ENCODE results near the gene PHF14. TPM values are rescaled to one million over a fixed set of nuclear protein-coding genes. Genes with fewer than 3 reads are reported as not detected.

Gene PHF14
- total RNA-seq, 1 experiment from 2014 or later = 50.8 TPM

GRCh38 chr7:10931161-10931560 is 42.5 kb upstream of the PHF14 start:
- Histone ChIP-seq H3K23me2 (ENCODE audit: insufficient read length, low read depth, low read length, poor library complexity, severe bottlenecking) (no peaks in the 10 kb centered on the region), H3K27ac (ENCODE audit: insufficient read length, low read depth, low read length) (peak overlapping the region; percentile 29), H3K4me1 (ENCODE audit: insufficient read depth, low read length) (peaks cover 6% of the 10 kb centered on the region), H2BK12ac (ENCODE audit: insufficient read length, low read depth, low read length) (no peak overlapping the region), H3K9ac (ENCODE audit: extremely low read depth, insufficient read length, low read length) (no peak overlapping the region), H2BK120ac (ENCODE audit: low read depth, low read length, poor library complexity, severe bottlenecking) (no peak overlapping the region), H3K23ac (ENCODE audit: insufficient read length, low read depth, low read length) (no peak overlapping the region), H2AK5ac (ENCODE audit: insufficient read length, low read length) (no peak overlapping the region), H3K79me2 (ENCODE audit: insufficient read depth, low read length) (peaks cover 3% of the 10 kb centered on the region; the same call in 1 of the 2 replicates), H2BK15ac (ENCODE audit: low read depth, low read length) (no peak overlapping the region), H3K14ac (ENCODE audit: insufficient read depth, low read length) (no peak overlapping the region), H3K27me3 (ENCODE audit: insufficient read depth, low read length) (no peaks in the 10 kb centered on the region), H3K79me1 (ENCODE audit: insufficient read depth, low read depth, low read length, poor library complexity, severe bottlenecking) (no peaks in the 10 kb centered on the region), H4K8ac (replicated peaks; ENCODE audit: insufficient read length, low read depth, low read length) (no peak overlapping the region), H2AFZ (ENCODE audit: low read length) (no peak overlapping the region), H3K18ac (ENCODE audit: insufficient read length, low read depth, low read length) (no peak overlapping the region), H2BK5ac (ENCODE audit: insufficient read length, low read length) (no peak overlapping the region), H4K5ac (ENCODE audit: insufficient read length, low read depth, low read length) (no peak overlapping the region), H3K4ac (ENCODE audit: low read depth, low read length) (no peak overlapping the region), H3K56ac (ENCODE audit: insufficient read length, low read depth, low read length) (no peak overlapping the region), H4K20me1 (ENCODE audit: control insufficient read depth, insufficient read depth, insufficient read length) (no peaks in the 10 kb centered on the region), H4K91ac (ENCODE audit: insufficient read length, low read depth, low read length) (no peak overlapping the region), H3T11ph (ENCODE audit: low read length) (no peak overlapping the region), H3K4me2 (ENCODE audit: insufficient read depth, insufficient read length, low read length) (no peak overlapping the region), H3K9me3 (ENCODE audit: control insufficient read depth, low read depth, low read length) (no peaks in the 10 kb centered on the region), H2BK20ac (ENCODE audit: low read depth, low read length, poor library complexity, severe bottlenecking) (no peak overlapping the region)
- no peaks in the 10 kb centered on the region; a peak in 1 of 5 replicates for H3K9me3 Mint-ChIP-seq
- no peaks in the 10 kb centered on the region for H3K27me3 Mint-ChIP-seq (ENCODE audit: low read depth)
- no peak overlapping the region; a peak in 1 of 5 replicates for H3K4me3 Mint-ChIP-seq
- H3K36me3 Mint-ChIP-seq (ENCODE audit: insufficient read depth in 1 of 3, low read depth in 3 of 3) = peaks cover 12 to 39% (median 32%) of the 10 kb centered on the region in 3 experiments
- no CpG with 5 or more reads among the region's 5 CpGs for WGBS (ENCODE audit: extremely low coverage, insufficient read length, low lambda C conversion rate)
- H3K4me1 Mint-ChIP-seq = peaks cover 44 to 48% of the 10 kb centered on the region in 2 experiments
- TF ChIP-seq, protein P1, sequence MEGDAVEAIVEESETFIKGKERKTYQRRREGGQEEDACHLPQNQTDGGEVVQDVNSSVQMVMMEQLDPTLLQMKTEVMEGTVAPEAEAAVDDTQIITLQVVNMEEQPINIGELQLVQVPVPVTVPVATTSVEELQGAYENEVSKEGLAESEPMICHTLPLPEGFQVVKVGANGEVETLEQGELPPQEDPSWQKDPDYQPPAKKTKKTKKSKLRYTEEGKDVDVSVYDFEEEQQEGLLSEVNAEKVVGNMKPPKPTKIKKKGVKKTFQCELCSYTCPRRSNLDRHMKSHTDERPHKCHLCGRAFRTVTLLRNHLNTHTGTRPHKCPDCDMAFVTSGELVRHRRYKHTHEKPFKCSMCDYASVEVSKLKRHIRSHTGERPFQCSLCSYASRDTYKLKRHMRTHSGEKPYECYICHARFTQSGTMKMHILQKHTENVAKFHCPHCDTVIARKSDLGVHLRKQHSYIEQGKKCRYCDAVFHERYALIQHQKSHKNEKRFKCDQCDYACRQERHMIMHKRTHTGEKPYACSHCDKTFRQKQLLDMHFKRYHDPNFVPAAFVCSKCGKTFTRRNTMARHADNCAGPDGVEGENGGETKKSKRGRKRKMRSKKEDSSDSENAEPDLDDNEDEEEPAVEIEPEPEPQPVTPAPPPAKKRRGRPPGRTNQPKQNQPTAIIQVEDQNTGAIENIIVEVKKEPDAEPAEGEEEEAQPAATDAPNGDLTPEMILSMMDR (conservative IDR thresholded peaks at IDR 0.05) = no peak
- H3K27ac Mint-ChIP-seq = peak overlapping the region; percentile 63 to 90 (median 81)
- DNase-seq = peak; percentile 48

Measured in H9 (cell line).